ENCODE results near the gene FAM181A.

DNA sequence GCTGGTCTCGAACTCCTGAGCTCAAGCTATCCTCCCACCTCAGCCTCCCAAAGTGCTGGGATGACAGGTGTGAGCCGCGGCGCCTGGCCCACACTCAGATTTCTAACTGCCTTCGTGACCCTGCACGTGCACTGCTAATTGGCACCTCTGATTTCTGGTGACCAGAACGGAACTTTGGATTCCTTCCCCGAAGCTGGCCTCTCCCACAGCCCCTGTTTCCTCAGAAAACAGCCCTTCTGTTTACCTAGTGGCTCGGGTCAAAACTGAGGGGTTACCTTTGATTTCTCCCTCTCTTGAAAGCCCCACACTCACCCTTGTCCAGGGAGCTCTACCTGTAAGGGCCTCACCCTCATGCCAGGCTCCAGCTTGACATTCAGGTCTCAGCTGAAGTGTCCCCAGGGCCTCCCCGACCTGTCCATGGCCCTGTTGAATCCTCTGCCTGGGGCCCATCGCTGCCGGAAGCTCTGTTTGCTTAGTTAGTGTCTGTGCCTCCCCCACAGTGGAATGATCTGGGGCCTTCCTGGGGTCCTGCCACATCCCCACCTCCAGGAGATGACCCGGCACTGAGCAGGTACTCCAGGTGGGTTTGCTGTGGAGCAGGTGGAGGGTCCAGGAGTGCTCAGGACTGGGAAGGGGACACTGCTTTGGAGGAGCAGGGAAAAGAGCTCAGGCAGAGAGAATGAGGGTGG, 24.4 kb upstream of the FAM181A start:
- TF ChIP-seq CTCF (IDR thresholded peaks at IDR 0.05) (no peak), EZH2phosphoT487 (IDR thresholded peaks at IDR 0.05) (no peak)
